GM12892 (cell line): ENCODE measurements around the gene ACTG1.
A peak's percentile ranks its signal among the peaks of the same experiment; 100 is the strongest.

Source experiments
- DNase-seq: peaks from one replicate; pipeline ENCODE4 v3.0.0; 2011; ENCODE audit not compliant: insufficient read length
- FAIRE-seq: peaks from 2 replicates; lab custom pipeline; 2011; peaks lifted over from hg19 to GRCh38; lab: Jason Lieb, UNC
- POLR2A ChIP-seq: IDR thresholded peaks from 2 replicates; pipeline ENCODE4 v1.6.1; 2011; ENCODE audit warnings: low read depth, low read length, control low read depth
- POLR2AphosphoS5 ChIP-seq: IDR thresholded peaks from 2 replicates; pipeline ENCODE4 v1.6.1; 2011; ENCODE audit warnings: low read depth, low read length, control low read depth
- TAF1 ChIP-seq: IDR thresholded peaks from 2 replicates; pipeline ENCODE4 v1.6.1; 2011; ENCODE audit warnings: low read depth, mild to moderate bottlenecking, control low read depth, low read length, borderline replicate concordance

Gene ACTG1

GRCh38 chr17:81518113-81518784, 5.7 kb upstream of the ACTG1 start:
- TF ChIP-seq POLR2AphosphoS5 (0 out of 2 replicates have a peak, but pooled peaks have one; percentile 15), POLR2A (no peak; the same call in 1 of the 2 replicates)
- FAIRE-seq (peak; percentile 50), DNase-seq (no peak)

DNA sequence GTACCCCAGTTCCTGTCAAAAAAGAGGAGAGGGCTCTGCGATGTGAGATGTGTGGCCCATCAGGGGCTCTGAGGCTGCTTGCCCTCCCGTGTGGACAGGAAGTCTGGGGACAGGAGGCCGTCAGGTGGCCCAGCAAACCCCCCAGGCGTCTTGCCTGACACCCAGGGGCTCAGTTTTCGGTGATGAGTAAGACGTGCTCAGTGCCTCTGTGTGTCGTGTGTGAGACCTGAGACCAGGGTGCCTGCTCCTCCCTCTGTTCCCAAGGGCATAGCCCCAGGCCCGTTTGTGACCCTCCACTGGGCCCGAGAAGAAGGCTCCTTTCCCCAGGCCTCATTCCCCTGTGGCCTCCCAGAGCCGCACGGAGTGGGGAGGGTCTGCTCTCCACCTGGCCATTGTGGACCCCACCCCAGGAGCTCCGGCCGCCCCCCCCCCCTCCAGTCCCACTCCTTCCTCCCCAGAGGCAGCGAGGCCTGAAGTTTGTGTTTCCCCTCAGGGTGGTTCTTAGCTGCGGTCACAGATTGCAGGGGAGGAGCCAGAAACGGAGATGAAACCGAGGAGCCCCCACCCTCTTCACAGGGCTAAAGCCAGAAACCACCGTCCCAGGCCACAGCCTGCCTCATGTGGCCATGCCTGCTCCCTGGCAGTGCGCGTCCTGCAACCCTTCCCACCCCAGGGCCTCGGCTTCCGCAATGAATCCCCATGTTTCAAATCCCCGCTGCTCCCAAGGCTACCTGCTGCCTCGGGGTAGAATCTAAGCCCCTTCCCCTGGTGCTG, 4.9 kb upstream of the ACTG1 start:
- DNase-seq (peak; percentile 88), FAIRE-seq (peak; percentile 92)
- TF ChIP-seq POLR2A (peak; percentile 71), POLR2AphosphoS5 (peak; percentile 87), TAF1 (no peak; the same call in 1 of the 2 replicates)

GRCh38 chr17:81517009-81517338, 4.4 kb upstream of the ACTG1 start:
- DNase-seq (no peak), FAIRE-seq (peak; percentile 5)
- TF ChIP-seq POLR2A = no peak
- no peak for TF ChIP-seq TAF1
- no peak for TF ChIP-seq POLR2AphosphoS5

DNA sequence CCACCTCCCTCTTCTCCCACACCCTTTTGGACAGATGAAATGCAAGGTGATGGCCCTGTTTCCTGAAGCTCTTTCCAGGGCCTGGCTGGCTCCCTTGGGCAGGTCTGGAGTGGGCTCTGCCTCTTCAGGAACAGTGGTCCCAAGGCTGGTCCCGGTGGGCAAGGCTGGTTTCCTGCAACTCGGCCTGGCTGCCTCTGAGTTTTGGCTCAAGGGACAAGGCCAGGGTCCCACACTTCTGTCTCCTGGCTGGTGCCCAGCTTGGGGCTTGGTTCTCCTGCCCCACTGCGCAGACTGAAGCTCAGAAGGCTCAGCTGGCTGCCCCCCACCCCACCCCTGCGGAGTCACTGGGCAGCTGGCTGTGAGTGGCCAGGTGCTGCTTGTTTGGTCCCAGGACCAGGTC, 3.8 kb upstream of the ACTG1 start:
- TF ChIP-seq POLR2AphosphoS5 = peak; percentile 66
- no peak for TF ChIP-seq POLR2A
- TF ChIP-seq TAF1 = no peak
- DNase-seq = no peak
- peak; percentile 79 for FAIRE-seq

DNA sequence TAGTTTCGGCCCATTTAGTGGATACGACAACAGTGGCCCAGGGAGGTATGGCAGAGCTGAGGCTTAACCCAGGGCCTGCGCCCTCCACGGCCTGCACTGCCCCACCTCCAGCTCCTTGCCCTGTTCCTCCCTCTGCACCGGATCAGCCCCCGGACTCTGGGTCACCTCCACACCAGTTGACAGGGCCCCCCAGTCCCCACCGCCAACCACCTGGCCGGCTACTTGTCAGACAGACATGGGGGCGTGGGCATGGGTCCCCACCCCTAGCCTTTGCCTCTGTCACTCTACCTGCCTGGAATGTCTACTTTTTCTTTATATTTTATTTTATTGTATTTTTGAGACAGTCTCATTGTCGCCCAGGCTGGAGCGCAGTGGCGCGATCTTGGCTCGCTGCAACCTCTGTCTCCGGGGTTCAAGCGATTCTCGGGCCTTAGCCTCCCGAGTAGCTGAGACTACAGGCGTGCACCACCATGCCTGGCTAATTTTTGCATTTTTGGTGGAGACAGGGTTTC, 3.0 kb upstream of the ACTG1 start:
- TF ChIP-seq TAF1 (no peak), POLR2A (peak; percentile 30; the same call in 1 of the 2 replicates), POLR2AphosphoS5 (peak; percentile 57; the same call in 1 of the 2 replicates)
- FAIRE-seq (peak; percentile 83), DNase-seq (no peak)

DNA sequence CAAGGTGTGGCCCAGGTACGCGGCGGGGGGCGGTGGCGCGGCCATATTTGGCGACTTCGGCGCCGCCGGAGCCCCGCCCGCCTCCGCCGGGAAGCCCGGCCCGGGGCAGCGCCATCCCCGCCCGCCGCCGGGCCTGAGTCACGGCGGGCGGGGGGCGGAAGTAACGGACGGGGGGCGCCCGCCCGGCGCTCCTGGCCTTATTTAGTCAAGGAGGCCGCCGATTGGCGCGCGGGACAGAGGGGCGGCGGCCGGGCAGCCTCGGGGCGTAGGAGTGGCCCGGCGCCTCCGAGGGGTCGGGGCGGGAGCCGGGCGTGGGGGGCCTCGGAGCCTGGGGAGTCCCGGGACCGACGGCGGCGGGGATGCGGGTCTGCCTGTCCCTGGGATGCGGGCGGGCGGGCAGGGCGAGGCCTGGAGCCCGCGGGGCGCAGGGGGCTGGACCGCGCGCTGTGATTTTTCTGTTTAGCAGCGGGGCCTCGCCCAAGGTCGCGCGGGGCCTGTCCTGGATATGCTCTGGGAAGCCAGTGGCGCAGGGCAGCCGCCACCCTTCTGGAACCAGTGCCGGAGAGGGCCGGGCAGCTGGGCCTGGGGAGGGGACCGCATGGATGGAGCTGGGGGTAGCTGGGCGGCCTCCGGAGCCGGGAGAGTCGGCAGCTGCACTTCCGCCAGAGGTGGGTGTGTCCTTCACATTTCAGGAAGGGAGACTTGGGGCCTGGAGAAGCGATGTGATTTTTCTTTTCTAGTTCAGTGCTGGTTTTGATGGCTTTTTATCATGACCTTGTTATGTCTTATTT, 2.3 kb upstream of the ACTG1 start:
- FAIRE-seq (peak; percentile 92), DNase-seq (no peak)

DNA sequence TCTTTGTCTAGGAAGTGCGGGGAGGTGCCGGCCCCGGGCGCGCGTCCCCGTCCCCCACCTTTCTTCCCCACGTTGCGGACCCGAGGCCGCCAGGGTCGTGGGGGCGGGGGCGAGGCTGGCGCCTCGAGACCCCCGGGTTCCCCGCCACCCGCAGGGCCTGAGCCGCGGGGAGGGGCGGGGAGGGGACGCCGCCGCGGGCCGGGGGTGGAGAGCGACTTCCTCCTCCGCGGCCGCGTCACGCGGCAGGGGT, 1.8 kb upstream of the ACTG1 start:
- DNase-seq (no peak), FAIRE-seq (no peak)
- TF ChIP-seq TAF1 (no peak), POLR2AphosphoS5 (no peak), POLR2A (no peak)

More for the DNA sequence above, 2.3 kb upstream of the ACTG1 start:
- TF ChIP-seq POLR2A = peak; percentile 76; the same call in 1 of the 2 replicates
- peak; percentile 85 for TF ChIP-seq POLR2AphosphoS5
- TF ChIP-seq TAF1 = no peak; the same call in 1 of the 2 replicates

- peak; percentile 24 for FAIRE-seq
- DNase-seq = no peak
- TF ChIP-seq POLR2A (no peak; the same call in 1 of the 2 replicates), POLR2AphosphoS5 (no peak), TAF1 (no peak)
Observed at GRCh38 chr17:81513753-81514488, 1.3 kb upstream of the ACTG1 start.

GRCh38 chr17:81513372-81513752, 763 bp upstream of the ACTG1 start:
- DNase-seq (no peak), FAIRE-seq (no peak)
- no peak for TF ChIP-seq POLR2AphosphoS5
- TF ChIP-seq POLR2A = peak; percentile 75

GRCh38 chr17:81511804-81512561, 616 bp downstream of the ACTG1 start:
- no peak for DNase-seq
- TF ChIP-seq POLR2A (peak; percentile 78), POLR2AphosphoS5 (peak; percentile 93), TAF1 (no peak)
- FAIRE-seq = peak; percentile 79
